ENCODE results near the gene SEMA5B.

SEMA5B gene

GRCh38 chr3:123058505-123058904 lies 30.9 kb upstream of the SEMA5B start:
- no peaks in the 10 kb centered on the region for H3K9me3 ChIP-seq (ENCODE audit: control insufficient read depth, insufficient read depth, low read depth, low read length)
- ChIA-PET CTCF (no interaction called here), POLR2A (no interaction called here)
- no peak overlapping the region for H3K4me3 ChIP-seq (ENCODE audit: low read depth, low read length)
- no peak overlapping the region for H3K27ac ChIP-seq (ENCODE audit: extremely low read depth, low read depth, low read length)
- no peak for TF ChIP-seq ZNF398 (tag by site-specific recombination; IDR thresholded peaks at IDR 0.05)
- no peak for TF ChIP-seq ZNF660 (tag by site-specific recombination; IDR thresholded peaks at IDR 0.05)
- no peak for TF ChIP-seq ZSCAN18 (tag by site-specific recombination; IDR thresholded peaks at IDR 0.05)
- TF ChIP-seq ZNF510 (tag by site-specific recombination; IDR thresholded peaks at IDR 0.05; ENCODE audit: insufficient replicate concordance): no peak
- no peaks in the 10 kb centered on the region for H3K36me3 ChIP-seq (ENCODE audit: control insufficient read depth in 2 of 2, insufficient read depth in 1 of 2, low read length in 2 of 2)
- H3K4me1 ChIP-seq (ENCODE audit: control insufficient read depth, insufficient read depth, low read length): no peaks in the 10 kb centered on the region

GRCh38 chr3:123055352-123055751 lies 27.8 kb upstream of the SEMA5B start:
- Histone ChIP-seq H3K9me3 (ENCODE audit: control insufficient read depth, insufficient read depth, low read depth, low read length) (no peaks in the 10 kb centered on the region), H3K36me3 (ENCODE audit: control insufficient read depth in 2 of 2, insufficient read depth in 1 of 2, low read length in 2 of 2) (no peaks in the 10 kb centered on the region), H3K27ac (ENCODE audit: extremely low read depth, low read depth, low read length) (no peak overlapping the region), H3K4me3 (ENCODE audit: low read depth, low read length) (no peak overlapping the region), H3K4me1 (ENCODE audit: control insufficient read depth, insufficient read depth, low read length) (no peaks in the 10 kb centered on the region)
- ChIA-PET POLR2A (no interaction called here), CTCF (interaction anchor here (0.7 to 1.0 kb wide), 2 partner anchors 24 to 448 kb away, joined by 3 read pairs; no protein-coding TSS in a partner anchor)
- TF ChIP-seq ZNF248 (tag by site-specific recombination; IDR thresholded peaks at IDR 0.05): no peak
- TF ChIP-seq PRDM10 (tag by site-specific recombination; IDR thresholded peaks at IDR 0.05): peak; percentile 81

- CTCF ChIA-PET: no interaction called here
- POLR2A ChIA-PET: no interaction called here
- no peak overlapping the region for H3K27ac ChIP-seq (ENCODE audit: extremely low read depth, low read depth, low read length)
- TF ChIP-seq ZNF629 (tag by site-specific recombination; IDR thresholded peaks at IDR 0.05): no peak
- no peak for TF ChIP-seq ZNF140 (tag by site-specific recombination; IDR thresholded peaks at IDR 0.05)
- TF ChIP-seq ZNF645 (tag by site-specific recombination; IDR thresholded peaks at IDR 0.05): no peak
- no peak for TF ChIP-seq KLF17 (tag by site-specific recombination; IDR thresholded peaks at IDR 0.05)
- TF ChIP-seq ZNF391 (tag by site-specific recombination; IDR thresholded peaks at IDR 0.05; ENCODE audit: borderline replicate concordance, low read depth): no peak
- no peak for TF ChIP-seq SETDB1 (IDR thresholded peaks at IDR 0.05; ENCODE audit: insufficient read length, low read length)
- TF ChIP-seq BCL11B (tag by site-specific recombination; IDR thresholded peaks at IDR 0.05; ENCODE audit: low read depth): no peak
- TF ChIP-seq BCL11A (tag by site-specific recombination; IDR thresholded peaks at IDR 0.05; ENCODE audit: low read depth): no peak
- no peak for TF ChIP-seq AEBP2 (tag by site-specific recombination; IDR thresholded peaks at IDR 0.05; ENCODE audit: borderline replicate concordance)
- no peak for TF ChIP-seq HIC1 (tag by site-specific recombination; IDR thresholded peaks at IDR 0.05)
These were observed 27.4 kb upstream of the SEMA5B start for GRCh38 chr3:123054931-123055330.

More at GRCh38 chr3:123054931-123055330, 27.4 kb upstream of the SEMA5B start:
- Histone ChIP-seq H3K36me3 (ENCODE audit: control insufficient read depth in 2 of 2, insufficient read depth in 1 of 2, low read length in 2 of 2) (no peaks in the 10 kb centered on the region), H3K4me3 (ENCODE audit: low read depth, low read length) (no peak overlapping the region), H3K4me1 (ENCODE audit: control insufficient read depth, insufficient read depth, low read length) (no peaks in the 10 kb centered on the region), H3K9me3 (ENCODE audit: control insufficient read depth, insufficient read depth, low read depth, low read length) (no peaks in the 10 kb centered on the region)

Data from HEK293 (cell line).